ENCODE data around the gene SLC50A1.
"Not testable (repeated sequence)": the region's sequence is repeated elsewhere in the genome, so short reads cannot be mapped to it uniquely, and the experiment has no call there.

SLC50A1 gene

GRCh38 chr1:155117610-155118009, 18.0 kb upstream of the SLC50A1 start:
- DNase-seq = no peak

DNA sequence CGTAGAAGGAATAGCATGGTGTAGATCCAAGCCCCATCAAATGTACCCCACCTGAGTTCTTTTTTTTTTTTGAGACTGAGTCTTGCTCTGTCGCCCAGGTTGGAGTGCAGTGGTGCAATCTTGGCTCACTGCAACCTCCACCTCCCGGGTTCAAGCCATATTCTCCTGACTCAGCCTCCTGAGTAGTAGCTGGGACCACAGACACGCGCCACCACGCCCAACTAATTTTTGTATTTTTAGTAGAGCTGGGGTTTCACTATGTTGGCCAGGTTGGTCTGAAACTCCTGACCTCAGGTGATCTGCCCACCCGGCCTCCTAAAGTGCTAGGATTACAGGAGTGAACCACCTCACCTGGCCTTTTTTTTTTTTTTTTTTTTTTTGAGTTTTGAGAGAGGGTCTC, 17.6 kb upstream of the SLC50A1 start:
- not testable (repeated sequence) for DNase-seq

DNA sequence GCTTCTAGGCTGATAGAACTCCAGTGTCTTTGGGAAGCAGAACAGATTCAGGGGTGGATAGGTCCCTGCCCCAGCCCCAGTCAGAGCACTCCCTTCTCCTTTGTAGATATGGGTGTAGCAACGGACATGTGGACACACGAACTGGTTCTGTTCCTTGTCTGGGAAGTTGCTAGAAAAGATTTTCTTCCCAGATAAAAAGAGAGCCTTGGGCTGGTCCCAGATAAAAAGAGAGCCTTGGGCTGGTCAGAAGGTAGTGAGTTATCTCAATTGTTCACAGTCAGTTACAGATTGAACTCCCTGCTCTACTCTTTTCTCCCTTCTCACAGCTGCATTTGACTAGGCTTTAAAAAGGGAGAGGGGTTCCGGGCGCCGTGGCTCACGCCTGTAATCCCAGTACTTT, 15.4 kb upstream of the SLC50A1 start:
- no peak for DNase-seq

DNA sequence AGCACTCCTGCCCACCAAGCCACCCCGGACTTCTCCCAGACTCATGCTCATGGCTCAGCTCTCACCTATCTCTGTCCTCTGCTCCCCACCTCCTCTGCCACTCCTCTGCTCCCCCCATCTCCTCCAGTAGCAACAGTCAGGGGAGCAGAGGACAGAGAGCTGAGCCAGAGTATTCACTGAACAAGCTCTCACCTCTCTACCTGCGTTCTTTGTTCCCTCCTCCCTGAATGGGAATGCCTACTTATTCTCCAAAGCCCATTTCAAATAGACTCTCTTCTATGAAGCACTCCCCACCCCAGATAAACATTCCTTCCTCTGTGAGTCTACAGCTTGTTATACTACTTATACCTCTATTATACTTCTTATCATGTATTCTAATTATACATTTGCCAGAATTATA, 14.4 kb upstream of the SLC50A1 start:
- no peak for DNase-seq

GRCh38 chr1:155122308-155122707, 13.3 kb upstream of the SLC50A1 start:
- no peak for DNase-seq

DNA sequence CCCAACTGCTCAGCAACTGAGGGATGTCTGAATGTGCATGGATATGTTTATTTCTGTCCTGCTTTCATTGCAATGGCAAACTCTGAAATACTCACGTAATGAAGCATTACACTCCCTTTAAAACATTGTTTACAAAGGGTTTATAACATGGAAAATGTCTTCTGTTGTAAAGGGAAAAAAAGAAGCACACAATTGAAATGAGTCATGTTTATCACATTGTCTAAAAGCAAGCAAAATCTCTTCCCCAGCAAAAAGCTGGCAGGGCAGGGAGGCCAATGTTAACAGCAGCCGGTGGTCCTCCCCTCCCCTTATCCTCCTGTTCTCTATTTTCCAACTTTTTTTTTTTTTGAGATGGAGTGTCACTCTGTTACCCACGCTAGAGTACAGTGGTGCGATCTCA, 11.9 kb upstream of the SLC50A1 start:
- DNase-seq = no peak

- DNase-seq = peak; percentile 65
Observed at GRCh38 chr1:155124503-155125463, 10.9 kb upstream of the SLC50A1 start.

- DNase-seq = no peak
Observed at GRCh38 chr1:155125511-155125945, 10.1 kb upstream of the SLC50A1 start.

GRCh38 chr1:155125946-155126555, 9.6 kb upstream of the SLC50A1 start:
- DNase-seq = peak; percentile 14

DNA sequence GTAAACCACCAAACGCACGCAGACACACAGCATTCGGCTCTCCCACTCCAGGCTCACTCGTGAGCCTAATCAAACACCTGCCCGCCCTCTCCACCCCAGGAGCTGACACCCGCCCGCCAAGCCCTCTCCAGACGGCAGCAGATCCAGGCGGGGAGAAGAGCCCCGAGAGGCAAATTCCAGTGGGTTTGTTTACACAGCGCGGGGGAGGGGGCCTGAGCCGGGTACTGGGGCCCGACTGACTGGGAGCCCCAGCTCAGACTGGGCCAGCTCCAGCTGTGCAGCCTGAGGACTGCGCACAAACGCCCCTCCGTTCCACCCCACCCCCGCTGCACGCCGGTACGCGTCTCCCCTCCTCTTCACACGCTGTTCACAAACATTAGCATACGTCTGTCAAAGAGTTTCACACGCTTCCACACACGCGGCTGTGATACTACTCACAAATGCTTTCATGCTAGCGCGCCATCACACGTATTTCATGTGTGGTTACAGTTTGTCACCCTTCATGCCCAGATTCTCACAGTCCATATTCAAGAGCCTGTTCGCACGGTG, 9.0 kb upstream of the SLC50A1 start:
- DNase-seq = peak; percentile 19

DNA sequence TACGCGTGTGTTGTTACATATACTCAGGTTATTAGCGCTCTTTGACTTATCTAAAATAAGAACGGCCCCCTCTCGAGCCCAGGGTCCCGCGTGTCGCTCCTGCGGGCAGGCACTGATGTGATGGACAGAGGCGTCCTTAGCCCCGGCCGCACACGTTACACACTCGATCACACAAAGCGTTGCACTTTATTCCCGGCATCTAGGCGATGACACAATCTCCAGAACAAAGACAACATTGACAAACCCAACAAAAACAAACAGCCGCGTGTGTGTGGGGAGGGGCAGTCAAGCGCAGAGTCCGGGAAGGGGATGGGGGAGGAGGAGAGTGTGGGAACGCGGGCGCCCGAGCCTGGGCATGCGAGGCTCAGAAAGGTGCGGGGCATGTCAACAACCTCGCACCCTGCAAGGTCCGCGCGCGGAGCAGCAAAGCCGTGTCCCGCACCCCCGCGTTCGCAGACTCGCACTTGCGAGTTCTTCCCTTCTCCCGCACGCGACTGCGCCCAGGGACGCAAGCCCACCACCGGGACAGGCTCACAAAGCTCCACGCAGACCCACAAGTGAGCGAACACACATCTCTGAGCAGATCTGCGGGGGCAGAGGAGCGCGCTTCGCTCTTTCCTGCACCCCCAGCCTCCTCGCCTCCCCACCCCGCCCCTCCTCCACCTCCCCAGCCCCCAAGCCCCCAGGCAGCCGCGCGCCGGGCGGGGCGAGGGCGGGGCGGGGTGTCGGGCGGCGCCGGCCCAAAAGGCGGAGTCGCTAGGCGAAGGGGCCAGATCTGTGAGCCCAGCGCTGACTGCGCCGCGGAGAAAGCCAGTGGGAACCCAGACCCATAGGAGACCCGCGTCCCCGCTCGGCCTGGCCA, 8.3 kb upstream of the SLC50A1 start, which contains the start of gene EFNA1:
Gene EFNA1, plus strand, starts transcription at position 772 of the 862 bp plus-strand sequence. CDS start 102 bp downstream, outside the sequence.
- peak; percentile 33 for DNase-seq

DNA sequence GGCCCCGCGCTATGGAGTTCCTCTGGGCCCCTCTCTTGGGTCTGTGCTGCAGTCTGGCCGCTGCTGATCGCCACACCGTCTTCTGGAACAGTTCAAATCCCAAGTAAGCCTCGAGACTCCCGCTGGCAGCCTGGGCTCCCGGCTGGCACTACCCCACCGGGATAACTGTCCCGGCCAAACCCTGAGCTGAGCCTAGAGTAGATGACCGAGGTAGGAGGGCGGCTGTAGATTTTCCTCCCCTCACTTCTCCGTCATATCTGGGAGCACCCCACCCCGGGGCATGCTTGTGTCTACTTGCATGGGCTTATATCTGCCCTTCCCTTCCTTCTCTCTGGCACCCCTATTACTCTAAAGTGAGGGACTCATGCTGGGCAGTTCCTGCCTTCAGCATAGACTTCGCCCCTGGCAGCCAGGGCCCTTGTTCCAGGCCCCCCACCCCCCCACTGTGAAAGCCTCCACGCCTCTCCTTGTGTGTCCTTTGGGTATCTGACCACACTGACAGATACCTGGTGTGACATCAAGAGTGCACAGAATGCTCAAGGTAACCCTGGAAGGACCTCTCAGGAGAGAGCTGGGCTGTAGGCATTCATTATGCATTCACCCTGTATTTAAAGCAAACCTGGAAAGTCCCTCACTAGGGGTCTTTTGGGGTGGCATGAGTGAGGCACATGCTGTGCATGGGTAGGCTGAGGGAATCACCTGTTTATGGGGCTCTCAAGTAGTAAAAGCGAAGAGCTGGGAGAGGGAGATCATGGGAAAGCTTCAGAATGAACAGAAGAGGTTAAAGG, 7.5 kb upstream of the SLC50A1 start:
- no peak for DNase-seq

- no peak for DNase-seq
Observed at GRCh38 chr1:155128755-155129473, 6.7 kb upstream of the SLC50A1 start.

GRCh38 chr1:155130272-155131006, 5.2 kb upstream of the SLC50A1 start:
- DNase-seq = no peak

- DNase-seq = no peak
Observed at GRCh38 chr1:155131285-155131684, 4.4 kb upstream of the SLC50A1 start.

DNA sequence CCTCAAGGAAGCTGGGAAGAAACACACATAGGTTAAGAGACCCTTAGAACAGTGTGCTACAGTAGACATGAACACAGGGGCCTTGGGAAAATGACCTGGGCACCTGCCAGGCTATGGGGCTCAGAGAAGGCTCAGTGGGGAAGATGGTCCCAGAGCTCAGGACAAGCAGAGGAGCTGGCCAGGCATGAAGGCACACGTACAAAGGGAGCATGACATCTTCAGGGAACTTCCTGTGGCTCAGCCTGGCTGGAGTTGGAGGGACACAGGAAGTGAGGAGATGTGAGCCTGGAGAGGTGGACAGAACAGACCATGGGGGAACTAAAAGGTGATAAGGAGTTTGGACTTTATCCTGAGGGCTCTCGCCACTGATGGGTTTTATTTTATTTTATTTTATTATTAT, 3.8 kb upstream of the SLC50A1 start:
- no peak for DNase-seq

- no peak for DNase-seq
Observed at GRCh38 chr1:155133799-155134281, 1.8 kb upstream of the SLC50A1 start.

DNA sequence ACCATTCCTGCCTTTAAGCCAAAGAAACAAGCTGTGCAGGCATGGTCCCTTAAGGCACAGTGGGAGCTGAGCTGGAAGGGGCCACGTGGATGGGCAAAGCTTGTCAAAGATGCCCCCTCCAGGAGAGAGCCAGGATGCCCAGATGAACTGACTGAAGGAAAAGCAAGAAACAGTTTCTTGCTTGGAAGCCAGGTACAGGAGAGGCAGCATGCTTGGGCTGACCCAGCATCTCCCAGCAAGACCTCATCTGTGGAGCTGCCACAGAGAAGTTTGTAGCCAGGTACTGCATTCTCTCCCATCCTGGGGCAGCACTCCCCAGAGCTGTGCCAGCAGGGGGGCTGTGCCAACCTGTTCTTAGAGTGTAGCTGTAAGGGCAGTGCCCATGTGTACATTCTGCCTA, 1.3 kb upstream of the SLC50A1 start:
- no peak for DNase-seq

- DNase-seq = peak; percentile 96
Observed at GRCh38 chr1:155134880-155135414, 705 bp upstream of the SLC50A1 start.

DNA sequence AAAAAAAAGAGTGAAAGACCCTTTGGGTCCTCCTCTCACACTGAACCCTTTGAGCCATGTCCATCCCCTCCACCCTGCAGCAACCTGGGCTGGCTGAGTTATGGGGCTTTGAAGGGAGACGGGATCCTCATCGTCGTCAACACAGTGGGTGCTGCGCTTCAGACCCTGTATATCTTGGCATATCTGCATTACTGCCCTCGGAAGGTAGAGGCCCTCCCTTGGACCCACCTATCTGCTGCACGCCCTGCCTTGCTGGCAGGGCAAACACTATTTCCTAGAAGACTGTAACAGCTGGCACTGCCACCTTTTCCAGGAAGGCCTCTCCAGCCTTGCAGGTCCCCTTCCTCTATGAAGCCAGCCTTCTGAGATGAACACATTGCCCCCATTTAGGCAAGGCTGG, 1.1 kb downstream of the SLC50A1 start:
- DNase-seq = no peak

Measured in EL (cell line).